Endothelial cell of umbilical vein (primary cell): ENCODE data around the gene CETP. TPM values are rescaled to one million over a fixed set of nuclear protein-coding genes. Genes with fewer than 3 reads are reported as not detected.

Experiments
- BruUV-seq: library from RNA; stranded (reverse); fragments of 400-500 nt; replicated peaks from 2 replicates; lab custom pipeline; 2021; lab: Mats Ljungman, UMichigan
- CTCF ChIA-PET: fragments of 300-600, 350-600 bp; sonication (Branson Sonifier 250); formaldehyde crosslinking; loops from one replicate; lab custom pipeline; 2021; ENCODE audit warnings: antibody characterized with exemption, inconsistent platforms; lab: Charles Lee
- POLR2A ChIA-PET: fragments of 300-600, 350-600 bp; sonication (Branson Sonifier 250); formaldehyde crosslinking; loops from one replicate; lab custom pipeline; 2021; ENCODE audit warnings: antibody characterized with exemption, inconsistent platforms; lab: Charles Lee
- DNase-seq: peaks from one replicate; pipeline ENCODE4 v3.0.0-alpha.2; 2011; ENCODE audit warnings: low read depth, low spot score
- FAIRE-seq: peaks from 2 replicates; lab custom pipeline; 2011; peaks lifted over from hg19 to GRCh38; lab: Jason Lieb, UNC
- H2AFZ ChIP-seq: 2 replicates; pipeline ENCODE4 v1.6.0; 2012; ENCODE audit warnings: low read depth, low read length, control low read depth, inconsistent platforms
- H3K27ac ChIP-seq: 2 replicates; pipeline ENCODE4 v1.5.1; 2011; ENCODE audit warnings: low read depth, mild to moderate bottlenecking, control low read depth, low read length, moderate library complexity; ENCODE audit not compliant: insufficient read depth
- H3K27me3 ChIP-seq, 2 experiments: 2 replicates each; pipeline versions ENCODE4 v1.6.0 to v1.6.1; 2011; ENCODE audit warnings: low read length in 2 of 2, mixed read lengths in 1 of 2; ENCODE audit not compliant: control insufficient read depth in 2 of 2, insufficient read depth in 2 of 2
- H3K36me3 ChIP-seq, 2 experiments: 2 replicates in 1 of 2; 3 replicates in 1 of 2; pipeline ENCODE4 v1.5.1; 2011; ENCODE audit warnings: low read length in 2 of 2, mild to moderate bottlenecking in 1 of 2, moderate library complexity in 1 of 2; ENCODE audit not compliant: control insufficient read depth in 2 of 2, insufficient read depth in 2 of 2; ENCODE audit errors: extremely low read depth in 1 of 2
- H3K4me1 ChIP-seq: 3 replicates; pipeline ENCODE4 v1.5.1; 2011; ENCODE audit warnings: mild to moderate bottlenecking, low read length; ENCODE audit not compliant: control insufficient read depth, insufficient read depth; ENCODE audit errors: extremely low read depth
- H3K4me2 ChIP-seq: 2 replicates; pipeline ENCODE4 v1.6.1; 2011; ENCODE audit warnings: low read length, control low read depth, mixed read lengths; ENCODE audit not compliant: insufficient read depth
- H3K4me3 ChIP-seq, 3 experiments: fragments of 200-600 bp in 1 of 3; sonication (generic), shearing (Covaris generic) in 1 of 3; replicated peaks in 1 of 3; 2 replicates each; pipeline ENCODE4 v1.5.1; 2011 to 2016; ENCODE audit warnings: control low read depth in 3 of 3, low read length in 3 of 3, mild to moderate bottlenecking in 2 of 3, inconsistent platforms in 1 of 3, low read depth in 1 of 3, moderate library complexity in 1 of 3; ENCODE audit not compliant: insufficient read depth in 1 of 3
- H3K79me2 ChIP-seq: 2 replicates; pipeline ENCODE4 v1.6.0; 2012; ENCODE audit warnings: low read length, inconsistent platforms; ENCODE audit not compliant: control insufficient read depth, insufficient read depth
- H3K9ac ChIP-seq: replicated peaks from 2 replicates; pipeline ENCODE3; 2011; ENCODE audit warnings: low read length, control low read depth; ENCODE audit not compliant: insufficient read depth; ENCODE audit errors: extremely low read depth
- H3K9me1 ChIP-seq: replicated peaks from 3 replicates; pipeline ENCODE4 v1.6.0; 2011; ENCODE audit warnings: mild to moderate bottlenecking, low read length; ENCODE audit not compliant: control insufficient read depth, insufficient read depth; ENCODE audit errors: extremely low read depth
- H3K9me3 ChIP-seq: replicated peaks from 2 replicates; pipeline ENCODE4 v1.5.1; 2012; ENCODE audit warnings: low read length, inconsistent platforms; ENCODE audit not compliant: control insufficient read depth, insufficient read depth
- H4K20me1 ChIP-seq: replicated peaks from 2 replicates; pipeline ENCODE3; 2011; ENCODE audit warnings: mild to moderate bottlenecking, low read length; ENCODE audit not compliant: control insufficient read depth, insufficient read depth; ENCODE audit errors: extremely low read depth
- EZH2 ChIP-seq: IDR thresholded peaks from 2 replicates; pipeline ENCODE4 v1.6.1; 2012; ENCODE audit warnings: borderline replicate concordance, low read depth, mild to moderate bottlenecking, moderate library complexity, low read length, inconsistent platforms; ENCODE audit not compliant: severe bottlenecking
- FOS ChIP-seq: IDR thresholded peaks from 2 replicates; pipeline ENCODE4 v1.6.1; 2011; ENCODE audit warnings: mild to moderate bottlenecking, low read length, moderate library complexity, borderline replicate concordance; ENCODE audit not compliant: insufficient read depth
- GATA2 ChIP-seq: IDR thresholded peaks from 2 replicates; pipeline ENCODE4 v1.7.0; 2011; ENCODE audit warnings: low read depth, mild to moderate bottlenecking, moderate library complexity, mixed read lengths, low read length; ENCODE audit not compliant: insufficient read length, insufficient read depth
- JUN ChIP-seq: IDR thresholded peaks from 2 replicates; pipeline ENCODE4 v1.6.1; 2011; ENCODE audit warnings: borderline replicate concordance, low read depth; ENCODE audit not compliant: insufficient read length, insufficient read depth
- MYC ChIP-seq: IDR thresholded peaks from one replicate; pipeline ENCODE4 v1.6.1; 2011; ENCODE audit warnings: mild to moderate bottlenecking, low read depth, low read length
- POLR2A ChIP-seq: IDR thresholded peaks from 2 replicates; pipeline ENCODE4 v1.6.1; 2012; ENCODE audit warnings: low read depth, mild to moderate bottlenecking, control low read depth, low read length
- POLR2AphosphoS5 ChIP-seq: IDR thresholded peaks from 2 replicates; pipeline ENCODE4 v1.6.1; 2012; ENCODE audit warnings: low read depth, mild to moderate bottlenecking, control low read depth, low read length, moderate library complexity; ENCODE audit not compliant: insufficient read depth
- dilution Hi-C: fragments of 300-500 bp; cut with MboI; formaldehyde crosslinking; loops from one replicate; pipeline ENCODE4 v1.15.0; 2019; ENCODE audit warnings: low sequenced_read_pairs; ENCODE audit not compliant: extremely low pct_ligation_motif_present
- intact Hi-C: fragments of 100-400 bp; cut with micrococcal nuclease; formaldehyde crosslinking; loops from one replicate; pipeline ENCODE4 v1.10.0; 2022
- polyA plus RNA-seq, 4 experiments: library from polyadenylated mRNA; depleted of rRNA in 3 of 4; stranded (reverse) in 3 of 4; unstranded in 1 of 4; fragments of >200 nt; gene quantifications; 2 replicates each; pipeline versions ENCODE4 v1.2.1 to v1.2.3, GENCODE V29; 2011 to 2012; ENCODE audit warnings: missing spikeins in 1 of 4
- total RNA-seq: library from RNA; stranded (reverse); gene quantifications from 2 replicates; pipeline ENCODE4 v1.2.3, GENCODE V29; 2021
- TF ChIP-seq, protein P1 (sequence below): IDR thresholded peaks from 2 replicates; pipeline ENCODE4 v1.6.1; 2011; ENCODE audit not compliant: insufficient read depth, insufficient read length
- TF ChIP-seq, protein P2 (sequence below), 2 donors: IDR thresholded peaks; 1 replicate in 1 of 2; 2 replicates in 1 of 2; pipeline ENCODE4 v1.5.1; 2011; ENCODE audit warnings: low read length in 2 of 2, mild to moderate bottlenecking in 2 of 2, moderate library complexity in 2 of 2, control low read depth in 1 of 2, inconsistent platforms in 1 of 2, low read depth in 1 of 2; ENCODE audit not compliant: insufficient read depth in 1 of 2; ENCODE audit errors: extremely low read depth in 1 of 2

CETP gene
- total and polyA plus RNA-seq, 2 donors (not counting 3 experiments of a cell fraction or from before 2014, with no cell fraction given), result 2.2 to 2.8 TPM

DNA sequence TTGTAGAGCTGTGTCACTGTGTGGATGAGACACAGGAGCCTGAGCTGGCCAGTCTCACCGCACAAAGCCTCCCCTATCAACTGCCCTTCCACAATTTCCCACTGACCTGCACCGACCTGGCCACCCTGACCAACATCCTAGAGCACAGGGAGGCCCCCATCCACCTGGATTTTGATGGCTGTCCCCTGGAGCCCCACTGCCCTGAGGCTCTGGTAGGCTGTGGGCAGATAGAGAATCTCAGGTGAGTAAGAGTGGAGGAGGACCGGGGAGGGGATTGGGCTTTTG lies 65.0 kb downstream of the CETP start:
- Histone ChIP-seq H3K4me3 (no peak overlapping the region), H3K27ac (no peak overlapping the region), H3K79me2 (no peaks in the 10 kb centered on the region), H3K4me1 (no peaks in the 10 kb centered on the region), H3K27me3 (no peaks in the 10 kb centered on the region), H4K20me1 (no peaks in the 10 kb centered on the region), H3K36me3 (no peaks in the 10 kb centered on the region), H3K9ac (no peak overlapping the region), H3K4me2 (no peak overlapping the region), H3K9me3 (no peaks in the 10 kb centered on the region), H3K9me1 (no peaks in the 10 kb centered on the region), H2AFZ (no peak overlapping the region)
- dilution Hi-C loops (no loop called here), intact Hi-C loops (no loop called here)
- BruUV-seq, result no TSS peak
- no peak for TF ChIP-seq GATA2
- TF ChIP-seq, protein P1, sequence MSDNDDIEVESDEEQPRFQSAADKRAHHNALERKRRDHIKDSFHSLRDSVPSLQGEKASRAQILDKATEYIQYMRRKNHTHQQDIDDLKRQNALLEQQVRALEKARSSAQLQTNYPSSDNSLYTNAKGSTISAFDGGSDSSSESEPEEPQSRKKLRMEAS, result no peak
- FAIRE-seq (no peak), DNase-seq (no peak)
- CTCF ChIA-PET, result interaction anchor here (1.2 kb wide), 1 partner anchor 11 kb away, joined by 4 read pairs; no protein-coding TSS in a partner anchor
- POLR2A ChIA-PET, result no interaction called here

DNA sequence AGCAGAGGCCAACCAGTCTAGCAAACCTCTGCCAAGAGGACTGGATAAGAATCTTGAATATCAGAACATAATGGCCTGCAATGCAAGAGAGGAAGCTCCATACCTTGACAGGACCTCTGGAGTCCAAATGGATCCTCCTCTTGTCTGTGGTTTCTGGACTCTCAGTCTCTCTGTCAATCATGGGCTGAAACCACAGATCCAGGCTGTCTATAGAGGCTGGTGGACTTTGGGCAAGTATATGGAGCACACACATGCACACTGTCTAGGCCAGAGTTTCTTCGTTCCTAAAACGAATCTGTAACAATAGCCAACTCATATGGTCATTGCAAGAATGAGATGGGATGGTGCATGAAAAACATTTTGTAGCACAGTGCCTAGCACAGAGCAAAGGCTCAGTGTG lies 65.3 kb downstream of the CETP start:
- Histone ChIP-seq H3K4me2 (no peak overlapping the region), H2AFZ (no peak overlapping the region), H3K9me1 (no peaks in the 10 kb centered on the region), H3K27ac (no peak overlapping the region), H3K4me1 (no peaks in the 10 kb centered on the region), H3K27me3 (no peaks in the 10 kb centered on the region), H3K9me3 (no peaks in the 10 kb centered on the region), H3K36me3 (no peaks in the 10 kb centered on the region), H3K9ac (no peak overlapping the region), H4K20me1 (no peaks in the 10 kb centered on the region), H3K4me3 (no peak overlapping the region), H3K79me2 (no peaks in the 10 kb centered on the region)
- ChIA-PET POLR2A (no interaction called here), CTCF (interaction anchor here (0.9 to 1.2 kb wide), 2 partner anchors 11 to 57 kb away, joined by 3 to 4 read pairs; no protein-coding TSS in a partner anchor)
- no TSS peak for BruUV-seq
- TF ChIP-seq, protein P2, sequence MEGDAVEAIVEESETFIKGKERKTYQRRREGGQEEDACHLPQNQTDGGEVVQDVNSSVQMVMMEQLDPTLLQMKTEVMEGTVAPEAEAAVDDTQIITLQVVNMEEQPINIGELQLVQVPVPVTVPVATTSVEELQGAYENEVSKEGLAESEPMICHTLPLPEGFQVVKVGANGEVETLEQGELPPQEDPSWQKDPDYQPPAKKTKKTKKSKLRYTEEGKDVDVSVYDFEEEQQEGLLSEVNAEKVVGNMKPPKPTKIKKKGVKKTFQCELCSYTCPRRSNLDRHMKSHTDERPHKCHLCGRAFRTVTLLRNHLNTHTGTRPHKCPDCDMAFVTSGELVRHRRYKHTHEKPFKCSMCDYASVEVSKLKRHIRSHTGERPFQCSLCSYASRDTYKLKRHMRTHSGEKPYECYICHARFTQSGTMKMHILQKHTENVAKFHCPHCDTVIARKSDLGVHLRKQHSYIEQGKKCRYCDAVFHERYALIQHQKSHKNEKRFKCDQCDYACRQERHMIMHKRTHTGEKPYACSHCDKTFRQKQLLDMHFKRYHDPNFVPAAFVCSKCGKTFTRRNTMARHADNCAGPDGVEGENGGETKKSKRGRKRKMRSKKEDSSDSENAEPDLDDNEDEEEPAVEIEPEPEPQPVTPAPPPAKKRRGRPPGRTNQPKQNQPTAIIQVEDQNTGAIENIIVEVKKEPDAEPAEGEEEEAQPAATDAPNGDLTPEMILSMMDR (IDR thresholded peaks at IDR 0.05; ENCODE audit: extremely low read depth in 1 of 2, insufficient read depth in 1 of 2, low read depth in 1 of 2, low read length in 2 of 2), result no peak
- TF ChIP-seq POLR2A (no peak), GATA2 (no peak), MYC (no peak), POLR2AphosphoS5 (no peak), JUN (no peak), FOS (no peak), EZH2 (no peak)
- TF ChIP-seq, protein P1, result no peak
- DNase-seq (no peak), FAIRE-seq (no peak)
- dilution Hi-C loops, result no loop called here
- intact Hi-C loops, result no loop called here
